Liver (tissue), 9 donors: ENCODE data around the gene SAMD5. TPM values are rescaled to one million over a fixed set of nuclear protein-coding genes. Genes with fewer than 3 reads are reported as not detected.

Source experiments
- DNase-seq: peaks from one replicate; pipeline ENCODE4 v3.0.0-alpha.2; 2017; ENCODE audit warnings: low spot score
- H3K27ac ChIP-seq, 2 donors: one replicate each; pipeline ENCODE4 v1.7.0; 2013; ENCODE audit warnings: inconsistent platforms in 2 of 2, low read length in 2 of 2, control low read depth in 1 of 2, low read depth in 1 of 2, mild to moderate bottlenecking in 1 of 2
- H3K27me3 ChIP-seq, 4 donors: one replicate each; pipeline versions ENCODE4 v1.6.1 to v1.7.0; 2013; ENCODE audit warnings: low read length in 3 of 4, inconsistent platforms in 1 of 4, mild to moderate bottlenecking in 1 of 4, moderate library complexity in 1 of 4; ENCODE audit not compliant: control insufficient read depth in 4 of 4, insufficient read depth in 4 of 4
- H3K36me3 ChIP-seq, 4 donors: one replicate each; pipeline versions ENCODE4 v1.6.1 to v1.7.0; 2013; ENCODE audit warnings: low read length in 3 of 4, mild to moderate bottlenecking in 3 of 4, low read depth in 1 of 4, moderate library complexity in 1 of 4; ENCODE audit not compliant: control insufficient read depth in 4 of 4, insufficient read depth in 3 of 4
- H3K4me1 ChIP-seq, 4 donors: one replicate each; pipeline versions ENCODE4 v1.6.1 to v1.7.0; 2013; ENCODE audit warnings: low read length in 3 of 4, mild to moderate bottlenecking in 3 of 4, moderate library complexity in 1 of 4; ENCODE audit not compliant: control insufficient read depth in 4 of 4, insufficient read depth in 4 of 4
- H3K4me3 ChIP-seq, 3 donors: one replicate each; pipeline versions ENCODE4 v1.6.1 to v1.7.0; 2013; ENCODE audit warnings: low read length in 3 of 3, control low read depth in 1 of 3, low read depth in 1 of 3, mild to moderate bottlenecking in 1 of 3
- H3K9ac ChIP-seq, 2 donors: one replicate each; pipeline ENCODE4 v1.7.0; 2013; ENCODE audit warnings: low read length in 2 of 2, mild to moderate bottlenecking in 2 of 2, moderate library complexity in 2 of 2, control low read depth in 1 of 2, low read depth in 1 of 2
- H3K9me3 ChIP-seq, 4 donors: one replicate each; pipeline versions ENCODE4 v1.6.1 to v1.7.0; 2013; ENCODE audit warnings: low read length in 3 of 4; ENCODE audit not compliant: control insufficient read depth in 4 of 4
- FOXA1 ChIP-seq: IDR thresholded peaks from 2 replicates; pipeline ENCODE4 v1.6.1; 2016; ENCODE audit warnings: antibody characterized with exemption
- FOXA2 ChIP-seq: IDR thresholded peaks from 2 replicates; pipeline ENCODE4 v1.6.1; 2016; ENCODE audit warnings: antibody characterized with exemption
- JUND ChIP-seq, 2 donors: IDR thresholded peaks; 2 replicates each; pipeline ENCODE4 v1.6.1; 2016; ENCODE audit warnings: antibody characterized with exemption in 2 of 2
- MAX ChIP-seq: IDR thresholded peaks from 2 replicates; pipeline ENCODE4 v1.6.1; 2016; ENCODE audit warnings: antibody characterized with exemption
- NR2F2 ChIP-seq: IDR thresholded peaks from 2 replicates; pipeline ENCODE4 v1.6.1; 2016; ENCODE audit warnings: antibody characterized with exemption
- REST ChIP-seq: IDR thresholded peaks from 2 replicates; pipeline ENCODE4 v1.6.1; 2016; ENCODE audit warnings: antibody characterized with exemption, mild to moderate bottlenecking
- SP1 ChIP-seq: IDR thresholded peaks from 2 replicates; pipeline ENCODE4 v1.6.1; 2018; ENCODE audit warnings: antibody characterized with exemption, mild to moderate bottlenecking
- YY1 ChIP-seq: IDR thresholded peaks from 2 replicates; pipeline ENCODE4 v1.6.1; 2016; ENCODE audit warnings: antibody characterized with exemption, mild to moderate bottlenecking
- WGBS: extraction: QIAGEN DNeasy Blood & Tissue Kit; methylation state at CpG from one replicate; pipeline ENCODE4 v1.1.7; 2013; 5-methylcytosine and 5-hydroxymethylcytosine counted together
- polyA plus RNA-seq, 2 donors: library from polyadenylated mRNA; stranded (reverse) in 1 of 2; unstranded in 1 of 2; fragments of 200-250 nt in 1 of 2; fragments of >200 nt in 1 of 2; fragmentation: Nextera tagmentation in 1 of 2; extraction: Ambion mirVana in 1 of 2; gene quantifications; one replicate each; pipeline versions ENCODE4 v1.2.1 to v1.2.3, GENCODE V29; 2013 to 2015
- total RNA-seq, 2 donors: library from RNA; depleted of rRNA; stranded (reverse); fragments of >200 nt; gene quantifications; one replicate each; pipeline ENCODE4 v1.2.3, GENCODE V29; 2014
- TF ChIP-seq, protein P1 (sequence below): fragments of 150-350 bp; IDR thresholded peaks from 2 replicates; pipeline ENCODE4 v1.5.1; 2017; ENCODE audit warnings: improper control_type of control experiment, low read depth, low read length; ENCODE audit not compliant: missing input control
- TF ChIP-seq, protein P2 (sequence below): IDR thresholded peaks from 2 replicates; pipeline ENCODE4 v1.6.1; 2016; ENCODE audit warnings: antibody characterized with exemption
- TF ChIP-seq, protein P3 (sequence below): IDR thresholded peaks from 2 replicates; pipeline ENCODE4 v1.6.1; 2016; ENCODE audit warnings: antibody characterized with exemption
- donor health status: healthy.
- donor health status: healthy.
- donor health status: healthy.
- donor health status: healthy.
- donor health status: healthy.

SAMD5 gene
- total and polyA plus RNA-seq, 4 donors, result 2.7 to 7.6 (median 3.2) TPM

DNA sequence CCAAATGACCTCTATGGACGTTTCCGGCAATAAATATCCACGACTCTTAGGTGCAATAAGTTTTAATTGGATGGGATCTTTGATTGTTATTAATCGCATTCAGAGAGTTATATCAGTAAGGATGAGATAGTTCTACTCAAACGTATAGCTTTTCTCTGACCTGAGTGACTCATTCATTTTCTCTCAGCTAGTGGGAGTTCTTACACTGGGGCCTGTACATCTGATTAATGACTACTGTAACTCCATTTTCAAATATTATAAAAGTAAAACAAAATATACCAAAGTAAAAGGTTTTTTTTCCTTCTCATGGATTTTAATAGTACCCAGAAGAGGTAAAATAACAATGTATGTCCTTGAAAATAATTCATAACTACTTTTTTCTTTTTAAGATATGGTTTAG, 41.1 kb upstream of the SAMD5 start (continued):
- TF ChIP-seq, protein P1, sequence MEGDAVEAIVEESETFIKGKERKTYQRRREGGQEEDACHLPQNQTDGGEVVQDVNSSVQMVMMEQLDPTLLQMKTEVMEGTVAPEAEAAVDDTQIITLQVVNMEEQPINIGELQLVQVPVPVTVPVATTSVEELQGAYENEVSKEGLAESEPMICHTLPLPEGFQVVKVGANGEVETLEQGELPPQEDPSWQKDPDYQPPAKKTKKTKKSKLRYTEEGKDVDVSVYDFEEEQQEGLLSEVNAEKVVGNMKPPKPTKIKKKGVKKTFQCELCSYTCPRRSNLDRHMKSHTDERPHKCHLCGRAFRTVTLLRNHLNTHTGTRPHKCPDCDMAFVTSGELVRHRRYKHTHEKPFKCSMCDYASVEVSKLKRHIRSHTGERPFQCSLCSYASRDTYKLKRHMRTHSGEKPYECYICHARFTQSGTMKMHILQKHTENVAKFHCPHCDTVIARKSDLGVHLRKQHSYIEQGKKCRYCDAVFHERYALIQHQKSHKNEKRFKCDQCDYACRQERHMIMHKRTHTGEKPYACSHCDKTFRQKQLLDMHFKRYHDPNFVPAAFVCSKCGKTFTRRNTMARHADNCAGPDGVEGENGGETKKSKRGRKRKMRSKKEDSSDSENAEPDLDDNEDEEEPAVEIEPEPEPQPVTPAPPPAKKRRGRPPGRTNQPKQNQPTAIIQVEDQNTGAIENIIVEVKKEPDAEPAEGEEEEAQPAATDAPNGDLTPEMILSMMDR, result no peak
- TF ChIP-seq, protein P2, sequence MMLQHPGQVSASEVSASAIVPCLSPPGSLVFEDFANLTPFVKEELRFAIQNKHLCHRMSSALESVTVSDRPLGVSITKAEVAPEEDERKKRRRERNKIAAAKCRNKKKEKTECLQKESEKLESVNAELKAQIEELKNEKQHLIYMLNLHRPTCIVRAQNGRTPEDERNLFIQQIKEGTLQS, result no peak
- no peak for TF ChIP-seq JUND (IDR thresholded peaks at IDR 0.05)
- TF ChIP-seq FOXA1, result no peak

GRCh38 chr6:147467886-147468285, 40.6 kb upstream of the SAMD5 start:
- peaks cover 0 to 2% (median 0%) of the 10 kb centered on the region in 4 donors for H3K27me3 ChIP-seq
- no peaks in the 10 kb centered on the region for H3K9me3 ChIP-seq
- no peak overlapping the region for H3K9ac ChIP-seq
- H3K4me3 ChIP-seq, result no peak overlapping the region
- H3K36me3 ChIP-seq, result no peaks in the 10 kb centered on the region
- WGBS, result 67% methylated on average over 2 of the region's 2 CpGs
- no peak overlapping the region for H3K27ac ChIP-seq
- TF ChIP-seq SP1 (no peak), MAX (no peak), REST (no peak), FOXA2 (no peak), YY1 (no peak), FOXA1 (no peak), NR2F2 (no peak)
- TF ChIP-seq, protein P1, result no peak
- TF ChIP-seq, protein P3, sequence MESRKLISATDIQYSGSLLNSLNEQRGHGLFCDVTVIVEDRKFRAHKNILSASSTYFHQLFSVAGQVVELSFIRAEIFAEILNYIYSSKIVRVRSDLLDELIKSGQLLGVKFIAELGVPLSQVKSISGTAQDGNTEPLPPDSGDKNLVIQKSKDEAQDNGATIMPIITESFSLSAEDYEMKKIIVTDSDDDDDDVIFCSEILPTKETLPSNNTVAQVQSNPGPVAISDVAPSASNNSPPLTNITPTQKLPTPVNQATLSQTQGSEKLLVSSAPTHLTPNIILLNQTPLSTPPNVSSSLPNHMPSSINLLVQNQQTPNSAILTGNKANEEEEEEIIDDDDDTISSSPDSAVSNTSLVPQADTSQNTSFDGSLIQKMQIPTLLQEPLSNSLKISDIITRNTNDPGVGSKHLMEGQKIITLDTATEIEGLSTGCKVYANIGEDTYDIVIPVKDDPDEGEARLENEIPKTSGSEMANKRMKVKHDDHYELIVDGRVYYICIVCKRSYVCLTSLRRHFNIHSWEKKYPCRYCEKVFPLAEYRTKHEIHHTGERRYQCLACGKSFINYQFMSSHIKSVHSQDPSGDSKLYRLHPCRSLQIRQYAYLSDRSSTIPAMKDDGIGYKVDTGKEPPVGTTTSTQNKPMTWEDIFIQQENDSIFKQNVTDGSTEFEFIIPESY, result no peak
- TF ChIP-seq, protein P2, result no peak
- no peak for DNase-seq
- H3K4me1 ChIP-seq, result no peaks in the 10 kb centered on the region
